B cell (primary cell): ENCODE data around the gene PTPRT. TPM values are rescaled to one million over a fixed set of nuclear protein-coding genes. Genes with fewer than 3 reads are reported as not detected.

Experiments
- ATAC-seq: fragments of 200-7000 bp; cut with Tn5 transposase; one replicate; pipeline ENCODE4 v1.10.0; 2021; ENCODE audit warnings: low read depth, mild to moderate bottlenecking, moderate number of reproducible peaks, moderate library complexity
- CTCF ChIA-PET: fragments of 350-600 bp; sonication (Branson Sonifier 250); formaldehyde crosslinking; loops from one replicate; lab custom pipeline; 2021; ENCODE audit warnings: antibody characterized with exemption, inconsistent platforms; lab: Charles Lee
- POLR2A ChIA-PET: fragments of 350-600 bp; sonication (Branson Sonifier 250); formaldehyde crosslinking; loops from one replicate; lab custom pipeline; 2021; ENCODE audit warnings: antibody characterized with exemption; lab: Charles Lee
- DNase-seq: peaks from one replicate; pipeline ENCODE4 v3.0.0; 2013
- H2AFZ ChIP-seq: 2 replicates; pipeline ENCODE4 v1.6.1; 2012; ENCODE audit warnings: mild to moderate bottlenecking, low read depth, low read length; ENCODE audit not compliant: insufficient read depth, poor library complexity, severe bottlenecking
- H3K27ac ChIP-seq, 2 donors: 1 replicate in 1 of 2; 2 replicates in 1 of 2; pipeline ENCODE4 v1.5.1; 2012 to 2013; ENCODE audit warnings: low read length in 2 of 2, mild to moderate bottlenecking in 2 of 2, moderate library complexity in 1 of 2
- H3K27me3 ChIP-seq, 4 experiments: fragments of 200-600 bp in 1 of 4; sonication (generic) in 1 of 4; replicated peaks in 1 of 4; 1 replicate in 2 of 4; 2 replicates in 2 of 4; pipeline versions ENCODE4 v1.6.1 to v1.7.0; 2013 to 2016; ENCODE audit warnings: low read length in 3 of 4, mild to moderate bottlenecking in 2 of 4, mixed read lengths in 1 of 4, moderate library complexity in 1 of 4; ENCODE audit not compliant: insufficient read depth in 4 of 4, control insufficient read depth in 3 of 4; ENCODE audit errors: control extremely low read depth in 1 of 4
- H3K36me3 ChIP-seq, 2 experiments: replicated peaks in 1 of 2; 1 replicate in 1 of 2; 2 replicates in 1 of 2; pipeline versions ENCODE4 v1.6.1 to v1.7.1; 2013; ENCODE audit warnings: low read length in 1 of 2; ENCODE audit not compliant: insufficient read depth in 2 of 2, control insufficient read depth in 1 of 2; ENCODE audit errors: control extremely low read depth in 1 of 2, extremely low read depth in 1 of 2
- H3K4me1 ChIP-seq, 2 donors: fragments of 200-600 bp in 1 of 2; sonication (generic) in 1 of 2; 1 replicate in 1 of 2; 2 replicates in 1 of 2; pipeline versions ENCODE4 v1.5.1 to v1.6.1; 2013 to 2017; ENCODE audit warnings: low read length in 2 of 2; ENCODE audit not compliant: control insufficient read depth in 2 of 2, insufficient read depth in 2 of 2
- H3K4me2 ChIP-seq: replicated peaks from 2 replicates; pipeline ENCODE3; 2012; ENCODE audit warnings: mild to moderate bottlenecking, low read depth, low read length; ENCODE audit not compliant: poor library complexity, severe bottlenecking
- H3K4me3 ChIP-seq, 5 experiments: fragments of 200-600 bp in 1 of 5; sonication (generic) in 1 of 5; 1 replicate in 3 of 5; 2 replicates in 2 of 5; pipeline versions ENCODE4 v1.5.1 to v1.7.0; 2011 to 2016; ENCODE audit warnings: low read length in 4 of 5, mild to moderate bottlenecking in 4 of 5, low read depth in 2 of 5, control low read depth in 1 of 5, moderate library complexity in 1 of 5; ENCODE audit not compliant: insufficient read depth in 1 of 5; ENCODE audit errors: control extremely low read depth in 1 of 5, extremely low read depth in 1 of 5
- H3K79me2 ChIP-seq: fragments of 200-600 bp; sonication (generic); one replicate; pipeline ENCODE4 v1.6.0; 2016; ENCODE audit warnings: low read length; ENCODE audit not compliant: control insufficient read depth, insufficient read depth
- H3K9ac ChIP-seq: fragments of 200-600 bp; sonication (generic); 2 replicates; pipeline ENCODE4 v1.6.1; 2017; ENCODE audit warnings: mild to moderate bottlenecking, low read length, moderate library complexity
- H3K9me3 ChIP-seq, 3 donors: one replicate each; pipeline versions ENCODE4 v1.6.1 to v1.7.1; 2013; ENCODE audit warnings: low read length in 2 of 3; ENCODE audit not compliant: control insufficient read depth in 2 of 3, insufficient read depth in 1 of 3; ENCODE audit errors: control extremely low read depth in 1 of 3
- H4K20me1 ChIP-seq: 2 replicates; pipeline ENCODE4 v1.6.0; 2012; ENCODE audit warnings: mild to moderate bottlenecking, low read length; ENCODE audit not compliant: insufficient read depth, control insufficient read depth, poor library complexity, severe bottlenecking
- H3K27ac Mint-ChIP-seq: one replicate; pipeline ENCODE4 v1.8.0; 2021; ENCODE audit warnings: mixed read lengths
- H3K27me3 Mint-ChIP-seq: one replicate; pipeline ENCODE4 v1.8.0; 2021; ENCODE audit warnings: mixed read lengths
- H3K4me1 Mint-ChIP-seq: one replicate; pipeline ENCODE4 v1.8.0; 2021; ENCODE audit warnings: mixed read lengths
- H3K4me3 Mint-ChIP-seq: one replicate; pipeline ENCODE4 v1.8.0; 2021; ENCODE audit warnings: mixed read lengths
- H3K9me3 Mint-ChIP-seq: one replicate; pipeline ENCODE4 v1.8.0; 2022; ENCODE audit warnings: mixed read lengths; ENCODE audit not compliant: insufficient read depth
- CTCF ChIP-seq: fragments of 200-600 bp; IDR thresholded peaks from one replicate; pipeline ENCODE4 v1.8.0; 2022; ENCODE audit warnings: antibody characterized with exemption, mild to moderate bottlenecking
- EZH2 ChIP-seq: IDR thresholded peaks from 2 replicates; pipeline ENCODE4 v1.6.1; 2012; ENCODE audit warnings: borderline replicate concordance, low read depth, mild to moderate bottlenecking, moderate library complexity, low read length; ENCODE audit not compliant: insufficient read depth, poor library complexity, severe bottlenecking
- WGBS: methylation state at CpG from one replicate; pipeline ENCODE4 v1.1.5; 2013; ENCODE audit warnings: missing lambda C conversion rate; ENCODE audit not compliant: insufficient coverage; 5-methylcytosine and 5-hydroxymethylcytosine counted together
- intact Hi-C: fragments of 100-400 bp; cut with micrococcal nuclease; formaldehyde crosslinking; loops from one replicate; pipeline ENCODE4 v1.10.0; 2022
- polyA plus RNA-seq: library from polyadenylated mRNA; depleted of rRNA; stranded (reverse); fragments of >200 nt; gene quantifications from 2 replicates; pipeline ENCODE4 v1.2.3, GENCODE V29; 2012
- total RNA-seq, 2 donors: library from RNA; stranded (reverse); fragments of 120-200 nt in 1 of 2; gene quantifications; 1 replicate in 1 of 2; 2 replicates in 1 of 2; pipeline versions ENCODE4 v1.2.3 to v1.2.4, GENCODE V29; 2013 to 2022

PTPRT gene
- total and polyA plus RNA-seq, 2 donors (not counting 1 experiment from before 2014, with no cell fraction given) = not detected

GRCh38 chr20:42907730-42908129 lies 282.0 kb downstream of the PTPRT start:
- no peak overlapping the region for H3K27ac ChIP-seq
- no peak overlapping the region for H2AFZ ChIP-seq
- ATAC-seq = no peak
- no peaks in the 10 kb centered on the region for H4K20me1 ChIP-seq
- no peak overlapping the region for H3K9ac ChIP-seq
- CTCF ChIA-PET = no interaction called here
- H3K36me3 ChIP-seq = no peaks in the 10 kb centered on the region
- TF ChIP-seq EZH2 (no peak), CTCF (no peak)
- H3K4me1 ChIP-seq = no peaks in the 10 kb centered on the region
- no peak overlapping the region for H3K4me2 ChIP-seq
- no peaks in the 10 kb centered on the region for H3K27me3 ChIP-seq
- Mint-ChIP-seq H3K4me3 (no peak overlapping the region), H3K9me3 (no peaks in the 10 kb centered on the region), H3K4me1 (no peaks in the 10 kb centered on the region), H3K27ac (no peak overlapping the region), H3K27me3 (no peaks in the 10 kb centered on the region)
- H3K79me2 ChIP-seq = no peaks in the 10 kb centered on the region
- H3K9me3 ChIP-seq = no peaks in the 10 kb centered on the region
- 95% methylated on average over 3 of the region's 3 CpGs for WGBS
- DNase-seq = no peak
- intact Hi-C loops = no loop called here
- H3K4me3 ChIP-seq = no peak overlapping the region
- POLR2A ChIA-PET = no interaction called here

- DNase-seq (no peak), ATAC-seq (no peak)
- H3K4me1 Mint-ChIP-seq = no peaks in the 10 kb centered on the region
- no peak overlapping the region for H3K4me3 Mint-ChIP-seq
- Histone ChIP-seq H3K4me3 (no peak overlapping the region), H4K20me1 (no peaks in the 10 kb centered on the region), H3K79me2 (no peaks in the 10 kb centered on the region), H3K9ac (no peak overlapping the region), H3K9me3 (no peaks in the 10 kb centered on the region), H2AFZ (no peak overlapping the region), H3K27me3 (no peaks in the 10 kb centered on the region), H3K4me2 (no peak overlapping the region), H3K36me3 (no peaks in the 10 kb centered on the region), H3K4me1 (no peaks in the 10 kb centered on the region), H3K27ac (no peak overlapping the region)
- H3K27me3 Mint-ChIP-seq = no peaks in the 10 kb centered on the region
- WGBS = 90% methylated on average over 10 of the region's 10 CpGs
- TF ChIP-seq CTCF = no peak
- no peak for TF ChIP-seq EZH2
- no peak overlapping the region for H3K27ac Mint-ChIP-seq
- CTCF ChIA-PET = no interaction called here
- intact Hi-C loops = no loop called here
- no peaks in the 10 kb centered on the region for H3K9me3 Mint-ChIP-seq
- POLR2A ChIA-PET = no interaction called here
These were observed 283.6 kb downstream of the PTPRT start for GRCh38 chr20:42906120-42906519.
